ENCODE data around the gene CD300LD.

GRCh38 chr17:74604200-74604599 lies 12.1 kb upstream of the CD300LD start:
- TF ChIP-seq CTCF (IDR thresholded peaks at IDR 0.05) (no peak), POLR2A (IDR thresholded peaks at IDR 0.05) (no peak)

Measured in prostate gland (tissue), 2 donors.